Dedifferentiated amniotic fluid mesenchymal stem cell (primary cell): ENCODE results near the gene GNAS-AS1.
A peak's percentile ranks its signal among the peaks of the same experiment; 100 is the strongest.
"Not testable (repeated sequence)": the region's sequence is repeated elsewhere in the genome, so short reads cannot be mapped to it uniquely, and the experiment has no call there.

ENCODE experiments used
- DNase-seq: peaks from one replicate; pipeline ENCODE4 v3.0.0-alpha.2; 2016; ENCODE audit errors: extremely low spot score

Gene GNAS-AS1

GRCh38 chr20:58836616-58837204 is 14.0 kb downstream of the GNAS-AS1 start:
- no peak for DNase-seq

DNA sequence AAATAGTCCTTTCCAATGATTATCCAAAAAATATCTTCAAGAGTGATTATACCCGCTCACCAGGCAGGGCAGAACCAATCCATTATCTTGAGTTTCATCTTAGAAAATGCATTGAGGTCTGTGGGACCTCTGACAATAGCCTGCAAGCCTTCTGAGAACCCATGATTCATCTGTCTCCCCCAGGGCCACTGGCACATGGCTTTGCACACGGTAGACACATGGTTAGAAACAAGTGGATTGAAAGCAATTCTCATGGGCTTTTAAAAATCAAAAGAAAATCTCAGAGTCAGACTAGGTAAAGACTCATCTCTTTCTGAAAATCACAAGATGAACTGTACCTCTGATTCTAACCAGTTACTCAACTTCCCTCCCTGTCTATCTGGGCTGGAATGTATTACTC is 15.5 kb downstream of the GNAS-AS1 start:
- no peak for DNase-seq

DNA sequence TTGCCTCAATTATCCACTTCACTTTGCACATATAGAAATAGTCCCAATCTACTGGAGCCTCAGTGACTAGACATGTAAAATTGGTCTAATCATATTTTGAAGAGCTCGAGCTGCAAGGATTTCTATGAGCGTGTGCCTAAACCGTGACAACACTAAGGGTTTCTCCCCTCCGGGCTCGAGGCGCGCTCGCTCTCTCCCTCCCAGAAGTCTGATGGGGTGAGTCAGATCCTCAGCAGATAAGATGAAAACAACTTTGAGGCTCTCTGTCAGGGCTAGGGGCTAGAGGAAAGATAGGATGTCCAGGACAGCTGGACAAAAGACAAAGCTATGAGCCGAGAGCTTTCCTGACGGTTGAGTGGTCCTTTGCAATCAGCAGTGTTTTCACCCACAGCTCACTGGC is 16.8 kb downstream of the GNAS-AS1 start:
- no peak for DNase-seq

DNA sequence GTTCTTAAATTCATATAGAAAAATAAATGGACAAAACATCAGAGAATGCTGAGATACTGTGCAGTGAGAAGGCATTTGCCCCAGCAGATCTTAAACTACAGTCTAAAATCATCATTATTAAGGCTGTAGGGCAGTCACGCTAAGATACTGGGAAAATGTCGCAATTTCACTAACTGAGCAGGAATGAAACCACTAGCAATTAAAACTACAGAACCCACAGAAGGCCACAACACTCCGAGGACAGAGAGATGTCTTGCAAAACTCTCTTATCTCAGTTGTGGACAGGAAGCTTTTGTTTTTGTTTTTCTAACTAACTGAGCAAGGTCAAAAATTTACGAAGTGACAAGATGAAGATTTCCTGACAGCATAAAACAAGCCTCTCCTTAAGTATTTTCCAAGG is 18.2 kb downstream of the GNAS-AS1 start:
- DNase-seq = no peak

DNA sequence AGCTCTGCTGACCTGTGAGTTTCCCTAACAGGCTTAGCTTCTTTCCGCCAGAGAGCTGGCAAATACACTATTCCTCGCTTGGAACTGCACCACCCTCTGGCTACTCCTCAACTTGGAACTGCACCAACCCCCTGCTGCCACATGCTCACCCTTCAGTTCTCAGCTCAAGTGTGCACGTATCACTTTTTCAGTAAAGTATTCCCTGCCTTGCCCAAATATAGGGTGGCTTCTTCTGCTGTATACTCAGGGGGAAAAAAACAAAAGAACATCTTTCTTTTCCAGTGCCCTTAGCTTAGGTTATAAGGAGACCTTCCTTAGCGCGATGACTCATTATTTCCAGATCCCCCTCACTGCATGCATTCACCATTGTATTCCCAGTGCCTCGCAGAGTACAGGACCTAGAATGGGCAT is 21.2 kb downstream of the GNAS-AS1 start:
- no peak for DNase-seq

- not testable (repeated sequence) for DNase-seq
These were observed 21.9 kb downstream of the GNAS-AS1 start for GRCh38 chr20:58828804-58829203.

GRCh38 chr20:58828136-58828535 is 22.6 kb downstream of the GNAS-AS1 start:
- no peak for DNase-seq

GRCh38 chr20:58826271-58826670 is 24.4 kb downstream of the GNAS-AS1 start:
- DNase-seq = no peak

DNA sequence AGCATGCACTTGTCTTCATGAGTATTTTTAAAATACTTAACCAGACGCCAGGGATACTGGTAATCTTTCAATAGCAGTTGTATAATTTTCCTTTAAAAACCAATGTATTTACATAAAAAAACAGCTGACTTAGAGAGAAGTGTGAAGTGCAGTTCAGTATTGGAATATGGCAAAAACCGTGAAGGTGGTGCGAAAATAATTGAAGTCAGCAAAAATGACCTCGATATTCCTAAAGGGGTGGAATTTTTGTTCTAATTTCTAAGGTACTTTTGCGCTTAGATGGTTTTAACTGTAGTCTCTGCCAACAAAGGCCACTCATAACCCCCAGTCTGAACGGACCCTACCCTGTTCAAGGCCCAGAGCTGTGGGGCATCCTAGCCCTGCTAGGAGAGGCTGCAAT is 25.3 kb downstream of the GNAS-AS1 start:
- no peak for DNase-seq

DNA sequence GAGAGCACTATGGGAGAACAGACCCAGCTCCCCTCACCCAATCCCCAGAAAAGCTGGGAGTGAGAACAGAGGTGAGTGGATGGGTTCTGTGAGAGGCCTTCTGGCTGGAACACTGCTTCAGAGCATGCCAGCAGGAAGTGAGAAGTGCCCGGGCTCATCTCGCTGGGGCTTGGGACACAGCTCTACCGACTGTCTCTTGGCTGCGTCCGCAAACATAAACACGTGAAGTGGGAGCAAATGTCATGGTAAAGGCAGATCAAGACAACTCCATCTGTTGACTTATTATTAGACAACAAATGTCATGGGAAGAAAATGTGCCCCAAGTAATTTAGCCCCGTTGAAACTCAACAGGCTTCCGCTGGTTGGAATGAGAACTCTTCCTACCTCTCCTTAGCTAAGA is 25.9 kb downstream of the GNAS-AS1 start:
- no peak for DNase-seq

DNA sequence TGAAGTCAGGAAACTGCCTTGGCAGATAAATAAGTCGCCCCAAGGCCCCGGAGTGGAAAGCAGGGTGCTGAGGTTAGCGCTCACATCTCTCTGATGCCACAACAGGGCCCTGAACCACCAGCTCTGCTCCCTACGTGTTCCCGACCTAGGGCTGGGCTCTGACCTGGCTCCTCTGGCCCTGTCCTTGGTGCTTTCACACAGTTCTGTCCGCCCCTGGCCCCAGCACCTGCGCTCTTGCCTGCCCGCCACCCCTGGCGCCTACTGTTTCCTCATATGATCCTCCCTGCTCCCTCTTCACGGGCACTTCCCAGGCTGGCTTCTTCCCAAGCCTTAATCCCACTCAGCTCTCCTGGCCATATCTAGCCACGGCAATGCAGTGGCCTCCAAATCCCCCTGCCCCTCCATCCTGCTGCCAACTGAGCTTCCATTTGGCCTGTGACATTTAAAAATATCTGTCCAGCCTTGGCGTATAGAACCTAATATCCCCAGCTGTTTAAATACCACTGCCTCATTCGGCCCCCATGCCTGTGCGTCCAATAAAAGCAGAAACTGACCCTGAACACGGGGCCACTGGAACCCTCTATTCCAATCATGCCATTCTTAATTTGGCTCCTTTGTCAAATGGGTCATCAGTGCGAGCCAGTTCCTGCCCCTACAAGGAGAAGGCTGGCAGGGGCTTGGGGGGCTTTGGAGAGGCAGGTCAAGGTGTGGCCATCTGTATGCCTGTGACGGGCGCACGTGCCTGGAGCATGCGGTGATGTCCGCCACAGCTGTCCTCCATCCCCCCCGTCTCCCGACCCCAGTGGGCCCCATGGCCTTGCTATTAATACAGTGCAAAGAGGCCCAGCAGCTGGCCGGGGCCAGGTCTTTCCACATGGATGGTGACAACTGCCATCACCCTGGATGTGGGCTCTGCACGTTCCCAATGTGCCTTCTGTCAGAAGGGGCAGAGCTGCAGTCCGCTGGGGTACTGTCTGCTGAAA is 27.7 kb downstream of the GNAS-AS1 start:
- DNase-seq = no peak

DNA sequence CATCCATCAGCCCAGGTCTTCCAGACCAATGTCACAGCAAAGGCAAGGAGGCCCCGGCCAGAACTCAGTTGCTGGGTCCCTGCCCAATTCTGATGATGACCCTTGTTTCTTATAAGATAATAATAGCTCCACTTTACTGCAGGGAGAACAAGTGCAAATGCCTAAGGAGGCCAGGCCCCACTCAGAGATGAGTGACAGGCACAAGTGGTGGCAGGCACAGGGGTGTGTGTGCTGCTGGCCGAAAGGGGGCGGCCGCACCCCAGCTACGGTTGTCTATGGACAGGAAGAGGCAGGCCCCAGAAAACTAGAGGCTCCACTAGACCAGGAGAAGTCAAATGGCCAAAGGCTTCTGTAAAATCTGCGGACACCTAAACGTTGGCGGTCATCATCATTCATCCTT is 28.6 kb downstream of the GNAS-AS1 start:
- DNase-seq = no peak

DNA sequence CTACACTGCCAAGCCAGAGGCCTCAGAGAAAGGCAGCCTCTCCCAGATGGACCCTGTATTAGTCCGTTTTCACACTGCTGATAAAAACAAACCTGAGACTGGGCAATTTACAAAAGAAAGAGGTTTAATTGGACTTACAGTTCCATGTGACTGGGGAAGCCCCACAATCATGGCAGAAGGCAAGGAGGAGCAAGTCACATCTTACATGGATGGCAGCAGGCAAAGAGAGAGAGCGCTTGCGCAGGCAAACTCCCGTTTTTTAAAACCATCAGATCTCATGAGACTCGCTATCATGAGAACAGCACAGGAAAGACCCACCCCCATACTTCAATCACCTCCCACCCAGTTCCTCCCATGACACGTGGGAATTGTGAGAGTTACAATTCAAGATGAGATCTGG is 30.2 kb downstream of the GNAS-AS1 start:
- not testable (repeated sequence) for DNase-seq

DNA sequence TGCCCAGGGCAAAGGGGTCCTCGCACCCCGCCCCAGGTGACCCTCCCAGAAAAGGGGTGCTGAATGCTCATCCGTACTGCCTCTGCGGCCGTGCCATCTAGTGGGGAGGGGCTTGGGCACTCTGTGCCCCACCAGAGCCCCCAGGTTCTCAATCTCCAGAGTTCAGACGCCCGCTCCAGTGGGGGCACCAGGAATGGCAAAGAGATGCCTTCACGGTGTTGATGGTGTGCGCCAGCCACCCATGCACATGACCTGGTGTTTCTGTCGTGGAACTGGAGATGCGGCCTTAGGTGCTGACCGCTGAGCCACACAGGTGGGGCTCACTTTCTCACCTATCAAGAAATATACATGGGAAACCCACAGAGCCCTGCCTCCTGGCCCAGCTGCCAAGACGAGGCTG is 30.8 kb downstream of the GNAS-AS1 start:
- no peak for DNase-seq

GRCh38 chr20:58818586-58819285 is 32.0 kb downstream of the GNAS-AS1 start:
- DNase-seq = peak; percentile 72

GRCh38 chr20:58817748-58818147 is 33.0 kb downstream of the GNAS-AS1 start:
- DNase-seq = no peak

DNA sequence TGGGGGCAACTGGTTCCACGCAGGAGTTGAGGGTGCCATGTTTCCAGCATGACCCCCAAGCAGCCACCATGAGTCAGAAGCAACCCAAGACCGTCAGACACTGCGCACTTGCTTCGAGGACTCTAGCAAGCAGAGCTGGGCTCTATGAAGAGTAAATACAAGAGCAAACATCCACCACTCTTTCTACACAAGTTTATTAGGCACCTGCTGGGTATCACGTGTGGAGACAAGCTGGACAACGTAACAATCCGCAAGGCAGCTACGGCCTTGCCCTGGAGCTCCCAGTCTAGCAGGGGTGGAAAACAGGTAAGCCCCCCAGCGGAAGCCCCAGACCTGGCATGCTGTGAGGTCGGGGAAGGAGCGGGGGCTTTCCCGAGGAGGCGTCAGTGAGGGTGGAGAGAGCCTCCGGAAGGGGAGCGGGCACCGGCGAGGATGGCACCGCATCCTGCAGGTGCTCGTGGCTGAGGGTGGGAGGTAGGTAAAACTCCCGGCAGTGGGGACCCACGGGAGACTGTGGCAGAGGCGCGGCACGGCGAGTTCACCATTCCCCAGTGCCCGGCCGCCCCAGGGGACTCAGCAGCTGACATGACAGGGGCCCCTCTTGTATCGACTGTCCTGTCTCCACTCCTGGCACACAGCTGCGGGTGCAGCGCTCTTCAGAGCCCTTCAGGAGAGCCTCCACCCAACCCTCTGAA is 33.6 kb downstream of the GNAS-AS1 start:
- DNase-seq = no peak

GRCh38 chr20:58816051-58816450 is 34.7 kb downstream of the GNAS-AS1 start:
- DNase-seq = no peak

DNA sequence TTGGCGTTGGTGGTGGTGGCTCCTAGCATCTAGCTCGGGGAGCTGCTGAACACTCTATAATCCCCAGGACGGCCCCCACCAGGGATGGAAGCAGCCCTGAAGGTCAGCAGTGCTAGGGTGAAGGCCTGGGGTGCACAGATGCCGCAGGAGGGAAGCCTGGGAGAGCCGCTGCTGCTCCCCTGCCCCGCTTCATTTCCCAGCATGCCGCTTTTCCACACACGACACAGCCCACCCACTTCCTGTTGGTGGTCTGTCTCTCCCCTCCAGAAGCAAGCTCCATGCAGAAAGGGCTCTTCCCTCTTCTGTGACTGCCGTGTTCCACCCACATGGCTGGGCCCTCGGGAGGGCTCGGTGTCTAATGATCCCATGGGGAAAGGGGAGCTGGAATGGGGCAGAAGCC is 35.3 kb downstream of the GNAS-AS1 start:
- no peak for DNase-seq

- no peak for DNase-seq
These were observed 37.3 kb downstream of the GNAS-AS1 start for GRCh38 chr20:58813369-58813768.

DNA sequence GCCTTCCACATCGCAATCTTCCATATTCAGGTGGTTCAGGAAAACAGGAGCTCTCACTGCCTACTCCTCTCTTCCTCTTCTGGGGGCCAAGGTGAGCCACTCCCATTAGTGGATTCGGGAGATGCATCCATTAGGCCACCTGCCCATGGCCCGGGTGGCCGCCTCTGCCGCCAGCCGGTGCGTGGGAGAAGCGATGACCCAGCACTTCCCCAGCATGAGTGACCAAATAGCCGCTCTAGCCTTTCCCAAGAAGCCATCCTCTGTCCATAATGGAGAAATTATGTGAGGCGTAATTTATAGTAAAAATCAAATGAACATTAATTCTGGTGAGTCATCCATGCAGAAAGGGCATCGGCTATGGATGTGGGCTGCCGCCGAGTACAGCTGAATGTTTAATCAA is 39.4 kb downstream of the GNAS-AS1 start:
- no peak for DNase-seq

DNA sequence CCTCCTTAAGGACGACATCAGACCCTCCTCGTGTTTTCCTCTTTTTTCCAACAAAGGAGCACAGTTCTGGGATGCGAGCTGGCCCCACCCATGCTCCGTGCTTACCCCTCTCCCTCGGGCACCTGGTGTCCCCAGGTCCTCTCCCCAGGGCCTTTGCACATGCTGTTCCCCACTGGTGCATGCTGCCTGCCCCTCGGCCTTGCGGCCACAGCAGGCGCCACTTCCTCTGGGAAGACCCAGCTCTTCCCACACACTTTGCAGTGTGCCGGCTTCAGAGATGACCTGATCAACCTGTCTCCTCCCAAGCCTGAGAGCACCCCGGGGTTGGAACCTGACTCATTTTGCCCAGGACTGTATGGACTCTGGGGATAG is 39.8 kb downstream of the GNAS-AS1 start:
- no peak for DNase-seq
